Measurements from ENCODE around the gene APC2. TPM values are rescaled to one million over a fixed set of nuclear protein-coding genes. Genes with fewer than 3 reads are reported as not detected.

The APC2 gene
- total RNA-seq, 1 donor from 2014 or later: 0.20 TPM

DNA sequence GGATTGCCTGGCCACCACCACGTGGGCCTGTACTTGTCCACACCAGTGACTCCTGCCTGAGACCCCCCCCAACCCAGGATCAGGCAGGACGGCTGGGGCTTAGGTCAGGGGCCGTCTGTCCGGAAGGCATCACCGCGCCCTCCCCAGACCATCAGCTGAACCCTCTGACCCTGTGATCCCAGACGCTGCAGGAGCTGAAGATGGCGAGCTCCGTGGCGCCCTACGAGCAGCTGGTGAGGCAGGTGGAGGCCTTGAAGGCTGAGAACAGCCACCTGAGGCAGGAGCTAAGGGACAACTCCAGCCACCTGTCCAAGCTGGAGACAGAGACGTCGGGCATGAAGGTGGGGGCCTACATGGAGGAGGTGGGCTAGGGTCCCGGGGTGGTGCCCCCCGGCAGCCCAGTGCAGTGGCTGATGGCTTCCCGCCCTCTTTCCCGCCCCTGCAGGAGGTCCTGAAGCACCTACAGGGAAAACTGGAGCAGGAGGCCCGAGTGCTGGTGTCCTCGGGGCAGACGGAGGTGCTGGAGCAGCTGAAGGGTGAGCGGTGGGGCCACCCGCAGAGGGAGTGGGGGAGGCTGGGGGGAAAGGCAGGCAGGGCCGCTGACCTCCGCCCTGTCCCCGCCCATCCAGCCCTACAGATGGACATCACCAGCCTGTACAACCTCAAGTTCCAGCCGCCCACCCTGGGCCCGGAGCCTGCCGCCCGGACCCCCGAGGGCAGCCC lies 3.0 kb downstream of the APC2 start:
- Histone ChIP-seq H3K27ac (no peak overlapping the region), H3K4me3 (no peak overlapping the region), H3K9me3 (no peaks in the 10 kb centered on the region), H3K27me3 (peaks cover 98% of the 10 kb centered on the region), H3K36me3 (no peaks in the 10 kb centered on the region), H3K4me1 (peaks cover 7% of the 10 kb centered on the region)
- no peak for TF ChIP-seq CTCF (IDR thresholded peaks at IDR 0.05)
- ATAC-seq: no peak
- intact Hi-C loops (cut with DNase I): no loop called here
- DNase-seq: no peak

DNA sequence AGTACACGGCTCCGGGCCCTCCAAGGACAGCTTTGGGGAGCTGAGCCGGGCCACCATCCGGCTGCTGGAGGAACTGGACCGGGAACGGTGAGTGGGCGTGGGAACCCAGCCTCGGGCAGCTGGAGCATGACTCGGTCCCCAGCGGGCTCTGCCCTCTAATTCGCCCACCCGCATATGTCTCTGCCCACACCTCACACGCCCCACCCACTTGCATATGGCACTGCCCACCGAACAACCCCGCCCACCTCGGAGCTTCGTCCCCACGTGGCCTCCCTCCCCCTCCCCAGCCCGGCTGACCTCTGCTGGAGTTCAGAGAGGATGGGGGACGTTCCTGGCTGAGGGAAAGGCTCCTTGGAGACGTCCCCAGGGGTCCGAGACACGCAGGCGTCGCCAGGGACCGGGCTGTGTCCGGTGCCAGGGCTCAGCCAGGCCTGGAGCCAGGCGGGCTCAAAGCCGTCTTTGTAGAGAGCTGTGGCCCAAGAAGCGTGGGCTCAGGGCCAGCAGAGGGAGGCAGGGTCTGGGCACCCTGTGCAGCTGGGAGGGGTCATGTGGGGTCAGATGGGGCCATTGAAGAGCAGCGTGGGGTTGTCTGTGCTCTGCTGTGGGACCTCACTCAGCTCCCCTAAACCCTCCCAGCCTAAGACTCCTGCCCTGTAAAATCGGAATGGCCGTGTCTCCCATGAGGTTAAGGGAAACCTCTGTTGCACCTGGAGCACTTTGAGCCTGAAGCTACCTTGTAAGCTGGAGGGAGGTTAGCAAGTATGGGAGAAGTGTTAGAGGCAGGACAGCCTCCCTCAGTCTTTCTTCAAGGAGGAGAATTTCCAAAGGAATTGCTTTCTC lies 3.8 kb downstream of the APC2 start:
- ATAC-seq (no peak), DNase-seq (no peak)
- no peaks in the 10 kb centered on the region for H3K9me3 ChIP-seq
- intact Hi-C loops (cut with DNase I): no loop called here
- no peaks in the 10 kb centered on the region for H3K36me3 ChIP-seq
- peaks cover 95% of the 10 kb centered on the region for H3K27me3 ChIP-seq
- H3K4me1 ChIP-seq: peaks cover 7% of the 10 kb centered on the region
- no peak for TF ChIP-seq CTCF (IDR thresholded peaks at IDR 0.05)
- no peak overlapping the region for H3K4me3 ChIP-seq
- H3K27ac ChIP-seq: no peak overlapping the region

- Histone ChIP-seq H3K36me3 (no peaks in the 10 kb centered on the region), H3K27ac (no peak overlapping the region), H3K9me3 (no peaks in the 10 kb centered on the region), H3K4me3 (no peak overlapping the region), H3K4me1 (peaks cover 7% of the 10 kb centered on the region), H3K27me3 (peaks cover 83% of the 10 kb centered on the region)
- ATAC-seq (no peak), DNase-seq (no peak)
- no peak for TF ChIP-seq CTCF (IDR thresholded peaks at IDR 0.05)
- intact Hi-C loops (cut with DNase I): no loop called here
These were observed 5.0 kb downstream of the APC2 start for GRCh38 chr19:1455002-1455335.

DNA sequence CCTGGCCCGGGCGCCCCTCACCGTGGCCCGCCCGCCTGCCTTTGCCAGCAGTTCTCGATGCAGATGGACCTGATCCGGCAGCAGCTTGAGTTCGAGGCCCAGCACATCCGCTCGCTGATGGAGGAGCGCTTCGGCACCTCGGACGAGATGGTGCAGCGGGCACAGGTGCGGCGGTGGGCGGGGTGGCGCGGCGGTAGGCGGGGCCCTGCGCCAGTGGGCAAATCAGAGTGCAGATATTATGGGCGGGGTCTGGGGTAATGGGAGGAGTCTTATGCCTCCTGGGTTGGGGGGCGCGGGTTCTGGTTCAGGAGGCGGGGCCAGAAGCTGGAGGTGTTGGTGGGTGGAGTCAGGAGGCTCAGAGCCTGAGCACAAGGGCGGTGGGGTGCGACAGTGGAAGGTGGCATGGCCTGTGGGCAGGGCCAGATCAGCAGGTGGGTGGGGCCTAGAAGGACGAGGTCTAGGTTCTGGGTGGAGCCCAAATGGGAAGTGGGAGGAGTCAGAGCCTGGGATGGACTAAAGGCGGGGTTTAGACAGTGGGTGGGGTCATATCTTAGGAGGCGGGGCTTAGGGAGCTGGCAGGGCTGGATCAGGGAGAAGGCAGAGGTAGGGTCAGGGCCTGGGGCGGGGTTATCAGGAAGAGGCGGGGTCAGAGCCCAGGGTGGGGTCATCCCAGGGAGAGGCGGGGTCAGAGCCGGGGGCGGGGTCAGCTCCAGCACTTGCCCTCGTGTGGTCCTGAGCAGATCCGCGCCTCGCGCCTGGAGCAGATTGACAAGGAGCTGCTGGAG lies 5.6 kb downstream of the APC2 start:
- H3K27me3 ChIP-seq: peaks cover 78% of the 10 kb centered on the region
- H3K36me3 ChIP-seq: no peaks in the 10 kb centered on the region
- TF ChIP-seq CTCF (IDR thresholded peaks at IDR 0.05): no peak
- peaks cover 7% of the 10 kb centered on the region for H3K4me1 ChIP-seq
- H3K9me3 ChIP-seq: no peaks in the 10 kb centered on the region
- ATAC-seq (peak; percentile 65), DNase-seq (no peak)
- no peak overlapping the region for H3K4me3 ChIP-seq
- intact Hi-C loops (cut with DNase I): no loop called here
- H3K27ac ChIP-seq: no peak overlapping the region

GRCh38 chr19:1456121-1456900 lies 6.4 kb downstream of the APC2 start:
- no peak for ATAC-seq
- Histone ChIP-seq H3K27ac (no peak overlapping the region), H3K36me3 (no peaks in the 10 kb centered on the region), H3K9me3 (no peaks in the 10 kb centered on the region), H3K27me3 (peaks cover 70% of the 10 kb centered on the region), H3K4me3 (no peak overlapping the region), H3K4me1 (peaks cover 7% of the 10 kb centered on the region)
- TF ChIP-seq CTCF (IDR thresholded peaks at IDR 0.05): no peak
- DNase-seq: no peak
- intact Hi-C loops (cut with DNase I): no loop called here

All from upper lobe of right lung (tissue), 1 donor.